Measurements from ENCODE around the gene TBX10. TPM values are rescaled to one million over a fixed set of nuclear protein-coding genes. Genes with fewer than 3 reads are reported as not detected.

Gene TBX10
- total and polyA plus RNA-seq, 12 donors, result not detected

DNA sequence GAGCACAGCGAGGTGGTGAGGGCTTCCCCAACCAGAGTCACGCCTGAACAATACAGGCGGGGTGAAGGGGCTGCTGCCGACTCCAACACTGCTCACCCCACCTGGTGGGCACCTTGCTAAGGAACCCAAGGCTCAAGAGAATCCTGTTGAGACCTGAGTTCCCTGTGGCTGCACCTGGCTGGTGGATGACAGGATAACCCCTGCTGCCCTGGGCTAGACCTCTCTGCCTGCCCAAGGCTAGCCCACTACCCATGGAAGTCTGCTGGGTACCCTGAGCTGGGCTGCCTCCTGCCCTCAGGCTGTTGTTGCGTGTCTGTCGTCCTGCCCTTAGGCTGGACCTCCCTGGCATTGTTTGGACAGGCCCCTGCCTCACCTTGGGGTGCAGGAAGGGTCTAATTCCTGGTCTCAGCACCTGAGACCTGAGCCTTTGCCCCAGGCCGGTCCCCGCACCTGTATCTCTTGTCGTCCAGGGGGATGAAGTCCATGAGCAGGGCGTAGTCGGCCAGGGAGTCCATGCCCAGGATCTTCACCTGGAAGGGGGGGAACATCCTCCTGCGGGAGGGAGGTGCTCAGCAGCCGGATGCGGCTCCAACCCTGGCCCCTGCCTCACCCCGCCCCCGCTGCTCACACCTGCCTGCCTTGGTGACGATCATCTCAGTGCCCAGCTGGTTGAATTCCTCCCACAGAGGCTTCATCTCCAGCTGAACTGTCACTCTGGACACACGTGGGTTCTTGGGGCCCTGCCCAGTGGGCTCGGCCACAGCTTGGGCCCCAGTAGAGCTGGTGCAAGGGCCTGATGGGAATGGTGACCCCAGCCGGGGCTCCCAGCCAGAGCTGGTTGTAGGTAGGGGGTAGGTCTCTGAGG, 5.0 kb downstream of the TBX10 start:
- Histone ChIP-seq H3K27ac (no peak overlapping the region), H3K27me3 (peaks cover 4% of the 10 kb centered on the region), H3K4me3 (no peak overlapping the region), H3K9me3 (replicated peaks in 1 of 3) (no peaks in the 10 kb centered on the region), H3K36me3 (replicated peaks in 1 of 2) (no peaks in the 10 kb centered on the region), H3K4me1 (replicated peaks in 1 of 2) (peaks cover 0 to 7% of the 10 kb centered on the region in 2 donors)
- DNase-seq, result no peak
- WGBS, 4 donors, result 62 to 87% (median 77%) methylated on average over 3 to 20 of the region's 20 CpGs
- intact Hi-C loops (cut with DNase I), result loop anchor here in 1 of 2 donors (10.0 kb wide), 1 partner anchor 170 kb away; no protein-coding TSS in a partner anchor
- TF ChIP-seq CTCF (IDR thresholded peaks at IDR 0.05) (no peak), POLR2A (IDR thresholded peaks at IDR 0.05) (no peak)

DNA sequence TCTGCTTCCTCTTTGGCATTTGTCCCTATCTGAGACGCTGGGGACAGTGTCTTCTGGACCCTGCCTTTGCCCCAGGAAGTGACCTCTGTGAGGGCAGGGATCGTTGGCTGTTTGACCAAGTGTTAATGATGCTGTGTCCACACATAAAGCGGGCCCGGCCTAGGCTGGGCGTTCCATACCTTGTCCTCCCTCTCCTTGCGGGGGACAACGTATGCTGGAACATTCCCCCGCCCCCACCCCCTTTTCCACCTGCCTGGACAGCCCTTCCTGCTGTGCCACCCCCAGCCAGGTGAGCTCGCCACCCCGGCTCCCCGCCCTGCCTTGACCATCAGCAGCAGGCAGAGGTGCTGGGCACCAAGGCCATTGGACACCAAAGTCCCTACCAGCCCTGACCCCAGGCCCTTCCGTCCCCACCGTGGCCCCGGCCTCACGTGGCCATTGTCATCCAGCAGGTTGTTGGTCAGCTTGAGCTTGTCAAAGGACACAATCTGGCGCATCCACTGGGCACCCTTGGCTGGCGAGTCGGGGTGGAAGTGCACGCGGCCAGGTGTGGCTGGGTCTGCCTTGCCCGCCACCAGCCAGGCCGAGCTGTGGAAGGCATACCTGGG, 5.7 kb downstream of the TBX10 start:
- Histone ChIP-seq H3K4me1 (replicated peaks in 1 of 2) (peaks cover 0 to 14% of the 10 kb centered on the region in 2 donors), H3K36me3 (replicated peaks in 1 of 2) (no peaks in the 10 kb centered on the region), H3K27ac (no peak overlapping the region), H3K4me3 (no peak overlapping the region), H3K9me3 (replicated peaks in 1 of 3) (no peaks in the 10 kb centered on the region), H3K27me3 (no peaks in the 10 kb centered on the region)
- WGBS, 4 donors, result 83 to 88% (median 85%) methylated on average over 15 to 22 of the region's 22 CpGs
- TF ChIP-seq CTCF (IDR thresholded peaks at IDR 0.05) (no peak), POLR2A (IDR thresholded peaks at IDR 0.05) (no peak)
- intact Hi-C loops (cut with DNase I), result loop anchor here in 1 of 2 donors (10.0 kb wide), 1 partner anchor 171 kb away; no protein-coding TSS in a partner anchor
- peak in 1 of 7 donors; percentile 22 for DNase-seq

DNA sequence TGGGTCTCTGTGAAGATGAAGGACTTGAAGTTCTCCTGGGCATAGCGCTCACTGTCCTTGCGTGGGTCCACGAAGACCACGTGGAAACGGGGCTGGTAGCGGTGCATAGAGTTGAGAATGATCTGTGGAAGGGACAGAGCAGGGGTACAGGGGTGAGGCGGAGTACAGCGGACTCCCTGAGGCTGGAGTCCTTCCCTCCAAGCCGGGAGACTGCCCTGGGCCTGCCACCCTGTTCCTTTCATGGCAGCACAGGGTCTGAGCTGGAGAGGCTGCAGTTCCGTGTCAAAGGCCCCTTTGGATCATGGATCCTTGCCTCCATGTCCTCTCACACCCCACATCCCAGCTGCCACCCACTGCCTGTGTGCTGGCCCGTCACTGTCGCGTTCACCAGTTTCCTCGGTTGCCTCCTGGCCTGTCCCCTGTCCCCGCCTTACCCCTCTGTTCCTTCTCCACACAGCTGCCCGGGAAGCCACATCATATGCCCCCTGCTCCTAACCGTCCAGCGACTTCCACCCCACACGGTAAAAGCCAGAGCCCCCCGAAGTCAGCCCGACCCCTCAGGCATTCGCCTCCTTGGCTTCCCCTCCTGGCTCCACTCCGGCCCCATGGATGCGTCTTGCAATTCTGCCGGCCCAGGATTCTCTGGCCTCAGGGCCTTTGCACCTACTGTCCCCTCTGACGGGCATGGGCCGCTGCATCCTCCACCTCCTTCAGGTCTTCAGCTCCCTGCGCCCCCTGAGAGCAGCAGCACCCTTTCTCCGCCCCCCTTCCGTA, 6.4 kb downstream of the TBX10 start:
- H3K27ac ChIP-seq, result no peak overlapping the region
- no peak for TF ChIP-seq POLR2A (IDR thresholded peaks at IDR 0.05)
- no peak for TF ChIP-seq CTCF (IDR thresholded peaks at IDR 0.05)
- intact Hi-C loops (cut with DNase I), result loop anchor here in 1 of 2 donors (10.0 kb wide), 1 partner anchor 172 kb away; no protein-coding TSS in a partner anchor
- H3K9me3 ChIP-seq (replicated peaks in 1 of 3), result no peaks in the 10 kb centered on the region
- no peaks in the 10 kb centered on the region for H3K27me3 ChIP-seq
- peaks cover 0 to 14% of the 10 kb centered on the region in 2 donors for H3K4me1 ChIP-seq (replicated peaks in 1 of 2)
- DNase-seq, result no peak
- H3K36me3 ChIP-seq (replicated peaks in 1 of 2), result no peaks in the 10 kb centered on the region
- no peak overlapping the region for H3K4me3 ChIP-seq
- WGBS, 4 donors, result 90 to 93% (median 91%) methylated on average over 28 to 30 of the region's 30 CpGs
